H1 (cell line): ENCODE results near the gene EZH1. TPM values are rescaled to one million over a fixed set of nuclear protein-coding genes. Genes with fewer than 3 reads are reported as not detected.
A peak's percentile ranks its signal among the peaks of the same experiment; 100 is the strongest.

Source experiments
- CHD1 ChIP-seq: IDR thresholded peaks from 2 replicates; pipeline ENCODE4 v1.6.1; 2012; ENCODE audit warnings: low read depth, low read length, improper control_type of control experiment
- CREB1 ChIP-seq: IDR thresholded peaks from 2 replicates; pipeline ENCODE4 v1.6.1; 2012; ENCODE audit warnings: inconsistent platforms
- HDAC2 ChIP-seq, 2 experiments: fragments of 300-600 bp in 1 of 2; sonication (generic) in 1 of 2; IDR thresholded peaks; 2 replicates each; pipeline ENCODE4 v1.6.1; 2011 to 2012; ENCODE audit warnings: low read depth in 2 of 2, low read length in 2 of 2, mild to moderate bottlenecking in 2 of 2, moderate library complexity in 2 of 2, borderline replicate concordance in 1 of 2, inconsistent platforms in 1 of 2
- JUND ChIP-seq: IDR thresholded peaks from 2 replicates; pipeline ENCODE4 v1.6.1; 2011; ENCODE audit warnings: mild to moderate bottlenecking, improper control_type of control experiment, low read length
- KDM5A ChIP-seq: fragments of 200-600 bp; IDR thresholded peaks from 2 replicates; pipeline ENCODE4 v1.7.1; 2012; ENCODE audit warnings: mild to moderate bottlenecking, low read length, inconsistent platforms, mixed read lengths
- SIRT6 ChIP-seq: IDR thresholded peaks from one replicate; pipeline ENCODE4 v1.7.1; 2012; ENCODE audit warnings: low read length, inconsistent platforms
- SP2 ChIP-seq: IDR thresholded peaks from 2 replicates; pipeline ENCODE4 v1.6.1; 2012; ENCODE audit warnings: mild to moderate bottlenecking, low read length, inconsistent platforms
- ZNF274 ChIP-seq: IDR thresholded peaks from 2 replicates; pipeline ENCODE4 v1.7.0; 2012; ENCODE audit warnings: low read length, borderline replicate concordance; ENCODE audit errors: extremely low read depth
- polyA plus RNA-seq, 7 experiments: library from polyadenylated mRNA; depleted of rRNA in 3 of 7; stranded (reverse) in 5 of 7; unstranded in 2 of 7; fragments of >200 nt in 5 of 7; fragments of 200-250 nt in 2 of 7; gene quantifications; 1 replicate in 5 of 7; 2 replicates in 1 of 7; 4 replicates in 1 of 7; pipeline versions ENCODE4 v1.2.1 to v1.2.3, GENCODE V29; 2011 to 2013; ENCODE audit warnings: missing spikeins in 2 of 7, mixed read lengths in 2 of 7
- total RNA-seq: library from RNA; stranded (reverse); fragmentation: NEBNext Ultra II Directional; extraction: Animal tissue kit (Norgen Biotek cat#: 25700); gene quantifications from 2 replicates; pipeline ENCODE4 v1.2.1, GENCODE V29; 2021
- TF ChIP-seq, protein P1 (sequence below): IDR thresholded peaks from 2 replicates; pipeline ENCODE4 v1.6.1; 2011; ENCODE audit warnings: low read depth, mild to moderate bottlenecking, low read length; ENCODE audit not compliant: insufficient read depth
- TF ChIP-seq, protein P2 (sequence below): IDR thresholded peaks from 2 replicates; pipeline ENCODE4 v1.6.1; 2011; ENCODE audit warnings: low read length, improper control_type of control experiment

Gene EZH1
- total and polyA plus RNA-seq, 2 of the 8 experiments (the other 6 are each of a cell fraction or from before 2014, with no cell fraction given), result 17.4 to 20.8 TPM

DNA sequence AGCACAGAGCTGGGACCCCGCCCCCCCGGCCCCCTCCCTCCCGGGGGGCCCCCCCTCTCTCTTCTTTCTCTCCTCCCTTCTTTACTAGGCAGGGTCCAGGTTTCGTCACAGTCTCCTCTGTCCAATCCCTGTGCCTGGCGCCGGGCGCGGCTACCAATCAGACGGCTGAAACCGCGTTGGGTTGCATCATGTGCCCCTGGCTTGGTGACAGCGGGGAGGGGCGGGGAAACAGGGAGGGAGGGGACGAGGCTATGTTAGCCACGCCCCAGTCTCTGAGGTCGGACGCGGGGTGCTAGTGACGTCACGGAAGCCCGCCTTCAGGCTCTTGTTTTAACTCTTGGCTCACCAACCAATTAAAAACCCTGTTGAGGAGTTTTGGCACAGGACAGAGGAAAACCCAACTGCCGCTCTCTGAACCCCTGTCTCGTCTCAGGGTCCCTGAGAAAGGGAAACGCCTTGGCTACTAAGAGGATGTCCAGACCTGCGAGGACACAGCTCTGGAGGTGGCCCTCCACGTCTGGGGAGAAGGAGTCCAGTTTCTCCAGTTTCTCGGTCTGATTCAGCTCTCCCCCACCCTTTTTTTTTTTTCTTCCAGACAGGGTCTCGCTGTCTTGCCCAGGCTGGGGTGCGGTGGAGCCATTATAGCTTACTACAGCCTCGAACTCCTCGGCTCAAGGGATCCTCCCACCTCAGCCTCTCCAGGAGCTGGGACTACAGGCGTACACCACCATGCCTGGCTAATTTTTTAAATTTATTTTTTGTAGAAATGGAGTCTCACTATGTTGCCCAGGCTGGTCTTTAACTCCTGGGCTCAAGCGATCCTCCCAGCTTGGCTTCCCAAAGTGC lies 67.6 kb downstream of the EZH1 start (continued):
- TF ChIP-seq SP2 (peak; percentile 13; the same call in 1 of the 2 replicates), ZNF274 (no peak), SIRT6 (no peak), CREB1 (peak; percentile 88), CHD1 (no peak), KDM5A (no peak), JUND (peak; percentile 48; the same call in 1 of the 2 replicates), HDAC2 (IDR thresholded peaks at IDR 0.05; ENCODE audit: borderline replicate concordance in 1 of 2, low read depth in 2 of 2, low read length in 2 of 2) (peak in 1 of 2 experiments; percentile 12; a peak in 1 of 4 replicates)
- TF ChIP-seq, protein P1, sequence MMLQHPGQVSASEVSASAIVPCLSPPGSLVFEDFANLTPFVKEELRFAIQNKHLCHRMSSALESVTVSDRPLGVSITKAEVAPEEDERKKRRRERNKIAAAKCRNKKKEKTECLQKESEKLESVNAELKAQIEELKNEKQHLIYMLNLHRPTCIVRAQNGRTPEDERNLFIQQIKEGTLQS, result peak; percentile 84
- TF ChIP-seq, protein P2, sequence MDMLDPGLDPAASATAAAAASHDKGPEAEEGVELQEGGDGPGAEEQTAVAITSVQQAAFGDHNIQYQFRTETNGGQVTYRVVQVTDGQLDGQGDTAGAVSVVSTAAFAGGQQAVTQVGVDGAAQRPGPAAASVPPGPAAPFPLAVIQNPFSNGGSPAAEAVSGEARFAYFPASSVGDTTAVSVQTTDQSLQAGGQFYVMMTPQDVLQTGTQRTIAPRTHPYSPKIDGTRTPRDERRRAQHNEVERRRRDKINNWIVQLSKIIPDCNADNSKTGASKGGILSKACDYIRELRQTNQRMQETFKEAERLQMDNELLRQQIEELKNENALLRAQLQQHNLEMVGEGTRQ, result peak; percentile 88
